H1 (cell line): ENCODE measurements around the gene DIP2C. TPM values are rescaled to one million over a fixed set of nuclear protein-coding genes. Genes with fewer than 3 reads are reported as not detected.
A peak's percentile ranks its signal among the peaks of the same experiment; 100 is the strongest.

Source experiments
- CTCF ChIA-PET: fragments of 300-600 bp; sonication (Branson Sonifier 250); formaldehyde crosslinking; loops from one replicate; lab custom pipeline; 2021; ENCODE audit not compliant: partially characterized antibody; lab: Charles Lee
- POLR2A ChIA-PET: fragments of 300-600 bp; sonication (Branson Sonifier 250); formaldehyde crosslinking; loops from one replicate; lab custom pipeline; 2021; ENCODE audit warnings: inconsistent platforms; ENCODE audit not compliant: partially characterized antibody; lab: Charles Lee
- DNase-seq, 2 experiments: peaks; one replicate each; pipeline versions ENCODE4 v3.0.0 to v3.0.0-alpha.2; 2010 to 2022; ENCODE audit warnings: low spot score in 2 of 2, low read depth in 1 of 2, mixed read lengths in 1 of 2
- FAIRE-seq: peaks from 2 replicates; lab custom pipeline; 2011; peaks lifted over from hg19 to GRCh38; lab: Jason Lieb, UNC
- H2AFZ ChIP-seq: 2 replicates; pipeline ENCODE4 v1.8.1; 2012; ENCODE audit warnings: low read length, inconsistent platforms
- H2AK5ac ChIP-seq: 2 replicates; pipeline ENCODE4 v1.6.1; 2013; ENCODE audit warnings: low read depth, low read length
- H2BK120ac ChIP-seq: replicated peaks from 2 replicates; pipeline ENCODE3; 2013; ENCODE audit warnings: low read depth, low read length, inconsistent platforms
- H2BK12ac ChIP-seq: 2 replicates; pipeline ENCODE4 v1.6.1; 2013; ENCODE audit warnings: low read depth, low read length
- H2BK15ac ChIP-seq: 2 replicates; pipeline ENCODE4 v1.6.1; 2013; ENCODE audit warnings: low read length
- H2BK20ac ChIP-seq: 2 replicates; pipeline ENCODE4 v1.6.1; 2013; ENCODE audit warnings: low read length
- H2BK5ac ChIP-seq: 2 replicates; pipeline ENCODE4 v1.6.1; 2013; ENCODE audit warnings: low read depth, low read length
- H3K14ac ChIP-seq: 2 replicates; pipeline ENCODE4 v1.6.1; 2013; ENCODE audit warnings: inconsistent platforms; ENCODE audit not compliant: insufficient read length
- H3K18ac ChIP-seq: 2 replicates; pipeline ENCODE4 v1.6.1; 2013; ENCODE audit warnings: low read length; ENCODE audit errors: extremely low read depth
- H3K23ac ChIP-seq: 2 replicates; pipeline ENCODE4 v1.6.1; 2013; ENCODE audit warnings: inconsistent platforms; ENCODE audit not compliant: insufficient read length
- H3K23me2 ChIP-seq: 2 replicates; pipeline ENCODE4 v1.6.1; 2013; ENCODE audit warnings: low read depth, low read length
- H3K27ac ChIP-seq: 2 replicates; pipeline ENCODE4 v1.6.1; 2011; ENCODE audit warnings: low read depth, low read length, inconsistent platforms
- H3K27me3 ChIP-seq, 4 experiments: replicated peaks in 1 of 4; 1 replicate in 1 of 4; 2 replicates in 3 of 4; pipeline versions ENCODE4 v1.6.1 to v1.8.1; 2011 to 2013; ENCODE audit warnings: low read length in 3 of 4, mild to moderate bottlenecking in 3 of 4, inconsistent platforms in 2 of 4, mixed read lengths in 2 of 4, moderate library complexity in 1 of 4; ENCODE audit not compliant: control insufficient read depth in 3 of 4, insufficient read depth in 3 of 4; ENCODE audit errors: extremely low read depth in 1 of 4
- H3K36me3 ChIP-seq, 4 experiments: 2 replicates each; pipeline versions ENCODE4 v1.6.1 to v1.8.1; 2011 to 2013; ENCODE audit warnings: mild to moderate bottlenecking in 4 of 4, low read length in 3 of 4, moderate library complexity in 2 of 4, control low read depth in 1 of 4, inconsistent platforms in 1 of 4; ENCODE audit not compliant: insufficient read depth in 4 of 4, control insufficient read depth in 2 of 4
- H3K4ac ChIP-seq: replicated peaks from 2 replicates; pipeline ENCODE3; 2013; ENCODE audit warnings: low read length, low read depth, mixed read lengths, inconsistent platforms; ENCODE audit not compliant: insufficient read length
- H3K4me1 ChIP-seq, 4 experiments: replicated peaks in 1 of 4; 1 replicate in 1 of 4; 2 replicates in 3 of 4; pipeline versions ENCODE4 v1.6.1 to v1.8.1; 2011 to 2013; ENCODE audit warnings: low read length in 3 of 4, inconsistent platforms in 2 of 4, mixed read lengths in 1 of 4; ENCODE audit not compliant: insufficient read depth in 4 of 4, control insufficient read depth in 3 of 4
- H3K4me2 ChIP-seq, 2 experiments: 2 replicates each; pipeline versions ENCODE4 v1.6.1 to v1.8.1; 2011 to 2013; ENCODE audit warnings: low read depth in 2 of 2, low read length in 2 of 2, control low read depth in 1 of 2, inconsistent platforms in 1 of 2, mild to moderate bottlenecking in 1 of 2; ENCODE audit not compliant: insufficient read depth in 1 of 2
- H3K4me3 ChIP-seq, 4 experiments: fragments of 200-600, 300-600 bp in 1 of 4; sonication (generic), shearing (Covaris generic), sonication (Bioruptor Twin) in 1 of 4; 2 replicates each; pipeline versions ENCODE4 v1.5.1 to v1.8.1; 2011 to 2016; ENCODE audit warnings: low read length in 4 of 4, low read depth in 3 of 4, control low read depth in 2 of 4, inconsistent platforms in 2 of 4, mild to moderate bottlenecking in 2 of 4, mixed read lengths in 1 of 4, moderate library complexity in 1 of 4; ENCODE audit not compliant: insufficient read depth in 2 of 4; ENCODE audit errors: extremely low read depth in 1 of 4
- H3K56ac ChIP-seq: replicated peaks from 2 replicates; pipeline ENCODE3; 2013; ENCODE audit warnings: low read depth, mild to moderate bottlenecking, mixed read lengths, low read length, inconsistent platforms; ENCODE audit not compliant: insufficient read length
- H3K79me1 ChIP-seq: 2 replicates; pipeline ENCODE4 v1.6.1; 2013; ENCODE audit warnings: low read depth, low read length, control low read depth
- H3K79me2 ChIP-seq, 2 experiments: 2 replicates each; pipeline versions ENCODE4 v1.6.1 to v1.8.1; 2012 to 2013; ENCODE audit warnings: low read length in 2 of 2, mild to moderate bottlenecking in 2 of 2, inconsistent platforms in 1 of 2; ENCODE audit not compliant: insufficient read depth in 2 of 2, control insufficient read depth in 1 of 2
- H3K9ac ChIP-seq, 4 experiments: replicated peaks in 1 of 4; 1 replicate in 1 of 4; 2 replicates in 3 of 4; pipeline versions ENCODE4 v1.6.1 to v1.8.1; 2011 to 2013; ENCODE audit warnings: low read depth in 3 of 4, low read length in 3 of 4, control low read depth in 2 of 4, mild to moderate bottlenecking in 2 of 4, moderate library complexity in 2 of 4, inconsistent platforms in 1 of 4; ENCODE audit errors: extremely low read depth in 1 of 4
- H3K9me3 ChIP-seq, 2 experiments: 2 replicates each; pipeline versions ENCODE4 v1.6.1 to v1.8.1; 2012 to 2013; ENCODE audit warnings: mild to moderate bottlenecking in 2 of 2, moderate library complexity in 2 of 2, control low read depth in 1 of 2, inconsistent platforms in 1 of 2, low read depth in 1 of 2, low read length in 1 of 2, mixed read lengths in 1 of 2; ENCODE audit not compliant: insufficient read depth in 2 of 2
- H4K20me1 ChIP-seq, 2 experiments: replicated peaks in 1 of 2; 2 replicates each; pipeline versions ENCODE3 to v1.8.1; 2011 to 2013; ENCODE audit warnings: inconsistent platforms in 2 of 2, low read length in 2 of 2, mild to moderate bottlenecking in 1 of 2; ENCODE audit not compliant: insufficient read depth in 2 of 2, control insufficient read depth in 1 of 2
- H4K5ac ChIP-seq: 2 replicates; pipeline ENCODE4 v1.6.1; 2013; ENCODE audit warnings: low read length, low read depth, mixed read lengths, inconsistent platforms; ENCODE audit not compliant: insufficient read length
- H4K8ac ChIP-seq: 2 replicates; pipeline ENCODE4 v1.8.0; 2013; ENCODE audit warnings: mild to moderate bottlenecking, moderate library complexity, low read length, inconsistent platforms; ENCODE audit not compliant: insufficient read depth; ENCODE audit errors: extremely low read depth
- H4K91ac ChIP-seq: replicated peaks from 2 replicates; pipeline ENCODE3; 2013; ENCODE audit warnings: low read length, mixed read lengths, inconsistent platforms; ENCODE audit not compliant: insufficient read length
- ATF2 ChIP-seq: IDR thresholded peaks from 2 replicates; pipeline ENCODE4 v1.6.1; 2012; ENCODE audit warnings: low read length, inconsistent platforms
- CTCF ChIP-seq, 3 experiments: IDR thresholded peaks; 1 replicate in 2 of 3; 2 replicates in 1 of 3; pipeline versions ENCODE4 v1.5.1 to v1.6.1; 2011; ENCODE audit warnings: low read length in 3 of 3, mild to moderate bottlenecking in 3 of 3, inconsistent platforms in 2 of 3, low read depth in 1 of 3, moderate library complexity in 1 of 3; ENCODE audit not compliant: insufficient read depth in 1 of 3; ENCODE audit errors: control extremely low read depth in 1 of 3
- FOSL1 ChIP-seq: IDR thresholded peaks from 2 replicates; pipeline ENCODE4 v1.6.1; 2011; ENCODE audit warnings: mild to moderate bottlenecking, low read depth, low read length, moderate library complexity; ENCODE audit not compliant: insufficient read depth
- RAD21 ChIP-seq, 2 experiments: IDR thresholded peaks in 1 of 2; conservative IDR thresholded peaks in 1 of 2; 2 replicates each; pipeline ENCODE4 v1.6.1; 2011; ENCODE audit warnings: low read depth in 2 of 2, low read length in 2 of 2, improper control_type of control experiment in 1 of 2, inconsistent platforms in 1 of 2, mild to moderate bottlenecking in 1 of 2, moderate library complexity in 1 of 2
- SIN3A ChIP-seq, 2 experiments: IDR thresholded peaks in 1 of 2; conservative IDR thresholded peaks in 1 of 2; 2 replicates each; pipeline ENCODE4 v1.6.1; 2011 to 2012; ENCODE audit warnings: low read length in 2 of 2, improper control_type of control experiment in 1 of 2, low read depth in 1 of 2, mild to moderate bottlenecking in 1 of 2
- SIX5 ChIP-seq: IDR thresholded peaks from 2 replicates; pipeline ENCODE4 v1.6.1; 2011; ENCODE audit warnings: mild to moderate bottlenecking, low read depth, low read length
- WGBS, 2 experiments: shearing (Covaris generic) in 1 of 2; methylation state at CpG; one replicate each; pipeline versions ENCODE4 v1.1.6 to v1.1.7; 2013 to 2015; ENCODE audit warnings: low lambda C conversion rate in 2 of 2, mixed read lengths in 2 of 2, inconsistent platforms in 1 of 2, low coverage in 1 of 2, missing lambda C conversion rate in 1 of 2; ENCODE audit not compliant: insufficient replicate concordance in 2 of 2, insufficient coverage in 1 of 2, insufficient read length in 1 of 2; ENCODE audit errors: extremely low coverage in 1 of 2, missing lambda C conversion rate in 1 of 2; 5-methylcytosine and 5-hydroxymethylcytosine counted together
- polyA plus RNA-seq, 7 experiments: library from polyadenylated mRNA; depleted of rRNA in 3 of 7; stranded (reverse) in 5 of 7; unstranded in 2 of 7; fragments of >200 nt in 5 of 7; fragments of 200-250 nt in 2 of 7; gene quantifications; 1 replicate in 5 of 7; 2 replicates in 1 of 7; 4 replicates in 1 of 7; pipeline versions ENCODE4 v1.2.1 to v1.2.3, GENCODE V29; 2011 to 2013; ENCODE audit warnings: missing spikeins in 2 of 7, mixed read lengths in 2 of 7
- total RNA-seq: library from RNA; stranded (reverse); fragmentation: NEBNext Ultra II Directional; extraction: Animal tissue kit (Norgen Biotek cat#: 25700); gene quantifications from 2 replicates; pipeline ENCODE4 v1.2.1, GENCODE V29; 2021

The DIP2C gene
- total and polyA plus RNA-seq, 2 of the 8 experiments (the other 6 are each of a cell fraction or from before 2014, with no cell fraction given) = 3.8 to 9.3 TPM

- FAIRE-seq (peak; percentile 79), DNase-seq (no peak)
- WGBS, 2 experiments = 75% methylated on average over 9 of the region's 9 CpGs; no CpG with 5 or more reads in 1 of the 2 experiments
Observed at GRCh38 chr10:230758-231157, 458.7 kb downstream of the DIP2C start.

More at GRCh38 chr10:230758-231157, 458.7 kb downstream of the DIP2C start:
- Histone ChIP-seq H4K91ac (no peak overlapping the region), H2AK5ac (no peak overlapping the region), H3K4ac (no peak overlapping the region), H3K4me2 (no peak overlapping the region), H3K4me1 (no peaks in the 10 kb centered on the region), H3K4me3 (no peak overlapping the region), H4K8ac (no peak overlapping the region), H2BK15ac (no peak overlapping the region), H3K9ac (no peak overlapping the region), H3K14ac (no peak overlapping the region), H3K56ac (no peak overlapping the region), H2AFZ (no peak overlapping the region), H3K27ac (no peak overlapping the region), H3K36me3 (no peaks in the 10 kb centered on the region), H3K23ac (no peak overlapping the region), H3K79me1 (no peaks in the 10 kb centered on the region), H2BK120ac (no peak overlapping the region), H3K79me2 (no peaks in the 10 kb centered on the region), H2BK12ac (no peak overlapping the region), H2BK20ac (no peak overlapping the region), H4K5ac (no peak overlapping the region), H4K20me1 (peaks cover 0 to 2% of the 10 kb centered on the region in 2 experiments), H2BK5ac (no peak overlapping the region), H3K9me3 (no peaks in the 10 kb centered on the region), H3K23me2 (no peaks in the 10 kb centered on the region), H3K18ac (no peak overlapping the region), H3K27me3 (no peaks in the 10 kb centered on the region)
- ChIA-PET CTCF (interaction anchor here (0.7 to 4.5 kb wide), 30 partner anchors 10 to 715 kb away, joined by 3 to 36 read pairs (median 4); no protein-coding TSS in a partner anchor), POLR2A (no interaction called here)
- TF ChIP-seq CTCF (IDR thresholded peaks at IDR 0.05; ENCODE audit: control extremely low read depth in 1 of 3, insufficient read depth in 1 of 3, low read depth in 1 of 3, low read length in 3 of 3) = peak in 2 of 3 experiments; percentile 37 to 79; a peak in 2 of 4 replicates
- no peak for TF ChIP-seq SIN3A (conservative IDR thresholded peaks at IDR 0.05 in 1 of 2, IDR thresholded peaks at IDR 0.05 in 1 of 2; ENCODE audit: low read depth in 1 of 2, low read length in 2 of 2)
- TF ChIP-seq FOSL1 = no peak
- TF ChIP-seq ATF2 = no peak
- peak; percentile 30 to 46; a peak in 3 of 4 replicates for TF ChIP-seq RAD21 (IDR thresholded peaks at IDR 0.05 in 1 of 2, conservative IDR thresholded peaks at IDR 0.05 in 1 of 2; ENCODE audit: low read depth in 2 of 2, low read length in 2 of 2)
- TF ChIP-seq SIX5 = no peak
